HG02885 (cell line): ENCODE results near the gene THEM4.
"Not testable (repeated sequence)": the region's sequence is repeated elsewhere in the genome, so short reads cannot be mapped to it uniquely, and the experiment has no call there.

ENCODE experiments used
- ATAC-seq: cut with Tn5 transposase; IDR thresholded peaks from one replicate; pipeline ENCODE4 v1.9.1; 2021; ENCODE audit warnings: mild to moderate bottlenecking; ENCODE audit not compliant: unreplicated experiment, poor library complexity

Gene THEM4

GRCh38 chr1:151867321-151867720, 42.0 kb downstream of the THEM4 start:
- no peak for ATAC-seq

GRCh38 chr1:151864411-151864810, 44.9 kb downstream of the THEM4 start:
- ATAC-seq = no peak

- ATAC-seq = no peak
These were observed 46.7 kb downstream of the THEM4 start for GRCh38 chr1:151862604-151863003.

GRCh38 chr1:151860504-151861187, 48.7 kb downstream of the THEM4 start:
- ATAC-seq = no peak

GRCh38 chr1:151859891-151860293, 49.4 kb downstream of the THEM4 start:
- no peak for ATAC-seq

GRCh38 chr1:151858886-151859665, 50.2 kb downstream of the THEM4 start:
- no peak for ATAC-seq

GRCh38 chr1:151858030-151858746, 51.1 kb downstream of the THEM4 start:
- no peak for ATAC-seq

- no peak for ATAC-seq
These were observed 53.4 kb downstream of the THEM4 start for GRCh38 chr1:151855933-151856332.

GRCh38 chr1:151855516-151855915, 53.8 kb downstream of the THEM4 start:
- not testable (repeated sequence) for ATAC-seq

- no peak for ATAC-seq
These were observed 54.7 kb downstream of the THEM4 start for GRCh38 chr1:151854658-151855057.

GRCh38 chr1:151853411-151853943, 55.8 kb downstream of the THEM4 start, which contains the start of gene THEM5:
Gene THEM5, minus strand, starts transcription at chr1:151853712. Its CDS starts 147 bp downstream, at chr1:151853565.
- ATAC-seq = no peak

GRCh38 chr1:151852733-151853132, 56.6 kb downstream of the THEM4 start:
- ATAC-seq = no peak

- ATAC-seq = no peak
These were observed 57.4 kb downstream of the THEM4 start for GRCh38 chr1:151851886-151852285.

- ATAC-seq = no peak
These were observed 59.4 kb downstream of the THEM4 start for GRCh38 chr1:151849871-151850270.

- ATAC-seq = no peak
These were observed 60.2 kb downstream of the THEM4 start for GRCh38 chr1:151849126-151849525.

GRCh38 chr1:151847867-151848596, 61.3 kb downstream of the THEM4 start:
- ATAC-seq = no peak

- no peak for ATAC-seq
These were observed 62.5 kb downstream of the THEM4 start for GRCh38 chr1:151846686-151847237.

- no peak for ATAC-seq
These were observed 63.2 kb downstream of the THEM4 start for GRCh38 chr1:151846062-151846568.

GRCh38 chr1:151843398-151843797, 65.9 kb downstream of the THEM4 start:
- no peak for ATAC-seq

- no peak for ATAC-seq
These were observed 68.2 kb downstream of the THEM4 start for GRCh38 chr1:151841141-151841540.
